GM20431 (cell line): ENCODE measurements around the gene LIPA.

ENCODE experiments used
- in situ Hi-C: fragments of 300-500 bp; cut with MseI, MboI; formaldehyde crosslinking; loops from one replicate; pipeline ENCODE4 v1.15.0; 2020; ENCODE audit warnings: low sequenced_read_pairs; ENCODE audit not compliant: unreplicated experiment

LIPA gene

GRCh38 chr10:89242345-89242684 is 9.3 kb downstream of the LIPA start:
- in situ Hi-C loops, result no loop called here

- in situ Hi-C loops, result no loop called here
Observed at GRCh38 chr10:89241486-89242344, 9.9 kb downstream of the LIPA start.

DNA sequence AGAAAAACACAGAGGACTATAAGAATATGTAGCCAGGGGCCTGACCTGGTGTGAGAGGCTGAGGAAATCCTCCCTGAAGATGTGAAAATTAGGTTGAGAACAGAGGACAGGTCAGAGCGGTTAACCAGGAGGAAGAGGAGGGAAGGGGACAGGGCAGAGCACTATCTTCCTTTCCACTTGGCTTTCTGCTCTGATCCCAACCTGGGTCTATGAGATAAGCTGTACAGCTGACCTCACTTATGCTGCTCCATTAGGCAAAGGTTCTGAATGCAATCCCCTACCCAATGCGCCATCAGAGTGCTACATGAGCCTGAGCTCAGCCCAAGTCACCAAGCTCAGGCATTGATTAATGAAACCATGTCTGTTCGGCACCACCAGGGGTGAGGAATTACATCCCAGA is 10.5 kb downstream of the LIPA start:
- in situ Hi-C loops, result no loop called here

GRCh38 chr10:89240519-89240918 is 11.1 kb downstream of the LIPA start:
- in situ Hi-C loops, result no loop called here

DNA sequence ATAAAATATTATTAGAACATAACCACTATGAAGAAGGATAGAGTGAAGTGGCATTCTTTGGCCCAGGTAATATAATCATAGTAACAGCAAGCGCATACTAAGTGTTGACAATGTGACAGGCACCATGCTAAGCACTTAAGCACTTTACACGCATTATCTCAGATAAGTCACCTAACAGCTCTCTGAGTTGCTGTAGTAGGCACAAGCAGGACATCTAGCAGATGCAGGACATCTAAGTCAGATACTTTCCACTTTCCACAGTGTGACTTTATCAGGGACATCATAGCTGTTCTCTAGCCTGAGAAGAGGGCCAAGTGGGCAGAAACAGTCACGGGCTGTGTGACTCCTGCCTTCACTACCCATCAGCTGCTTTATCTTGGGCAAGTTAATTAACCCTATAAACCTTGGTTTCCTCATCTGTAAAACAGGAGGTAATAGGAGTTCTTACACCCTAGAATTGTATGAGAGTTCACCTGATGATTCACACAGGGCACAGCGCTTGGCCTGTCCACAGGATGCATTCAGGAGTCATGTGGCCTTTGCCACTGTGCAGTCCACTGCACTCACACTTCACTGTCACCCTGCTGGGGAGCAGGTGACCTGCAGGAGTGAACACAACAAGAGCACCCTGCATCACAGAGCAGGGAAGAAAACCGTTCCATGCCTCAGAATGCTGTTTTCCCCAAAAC is 12.5 kb downstream of the LIPA start:
- in situ Hi-C loops, result no loop called here

GRCh38 chr10:89237849-89238248 is 13.7 kb downstream of the LIPA start:
- in situ Hi-C loops, result no loop called here

DNA sequence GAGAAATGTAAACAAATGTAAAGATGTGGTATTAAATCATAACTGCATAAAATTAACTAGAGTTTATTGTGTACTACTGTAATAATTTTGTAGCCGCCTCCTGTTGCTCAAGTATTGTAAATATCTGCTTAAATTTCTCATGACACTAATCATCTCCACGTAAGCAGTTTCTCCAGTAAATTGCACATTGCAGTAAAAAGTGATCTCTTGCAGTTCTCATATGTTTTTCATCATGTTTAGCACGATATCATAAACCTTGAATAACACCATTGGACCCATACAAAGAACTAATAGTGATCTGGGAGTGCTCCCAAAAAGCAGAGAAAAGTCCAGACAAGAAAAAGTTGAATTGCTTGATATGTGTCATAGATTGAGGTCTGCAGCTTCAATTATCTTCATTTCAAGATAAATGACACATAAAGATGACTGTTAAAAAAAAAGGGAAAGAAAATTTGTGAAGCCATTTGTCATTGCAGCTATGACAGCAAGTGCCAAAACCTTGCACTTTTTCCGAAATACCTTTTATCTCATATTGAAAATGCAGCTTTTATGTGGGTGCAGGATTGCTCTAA is 15.3 kb downstream of the LIPA start:
- in situ Hi-C loops, result no loop called here

GRCh38 chr10:89235073-89235798 is 16.3 kb downstream of the LIPA start:
- in situ Hi-C loops, result no loop called here

DNA sequence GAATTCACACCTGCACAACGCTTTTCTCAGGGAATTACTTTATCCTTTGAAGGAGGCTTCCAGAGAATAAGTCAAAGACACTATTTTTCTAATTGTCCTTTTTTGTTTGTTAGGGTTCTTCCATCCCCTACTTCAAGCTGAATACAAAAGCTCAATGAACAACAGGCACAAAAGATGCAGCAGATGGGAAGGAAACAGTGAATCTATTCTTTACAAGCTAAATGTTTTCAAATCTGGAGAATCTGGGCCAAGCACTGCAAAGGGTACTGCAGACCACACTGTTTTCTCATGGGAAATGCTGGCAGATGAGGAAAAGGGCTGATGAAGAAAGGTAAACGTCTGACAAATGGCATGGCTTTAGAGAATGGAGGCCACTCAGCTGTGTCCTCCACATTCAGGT is 18.5 kb downstream of the LIPA start:
- in situ Hi-C loops, result no loop called here

GRCh38 chr10:89228962-89229361 is 22.6 kb downstream of the LIPA start:
- in situ Hi-C loops, result no loop called here

GRCh38 chr10:89228146-89228545 is 23.4 kb downstream of the LIPA start:
- in situ Hi-C loops, result no loop called here

DNA sequence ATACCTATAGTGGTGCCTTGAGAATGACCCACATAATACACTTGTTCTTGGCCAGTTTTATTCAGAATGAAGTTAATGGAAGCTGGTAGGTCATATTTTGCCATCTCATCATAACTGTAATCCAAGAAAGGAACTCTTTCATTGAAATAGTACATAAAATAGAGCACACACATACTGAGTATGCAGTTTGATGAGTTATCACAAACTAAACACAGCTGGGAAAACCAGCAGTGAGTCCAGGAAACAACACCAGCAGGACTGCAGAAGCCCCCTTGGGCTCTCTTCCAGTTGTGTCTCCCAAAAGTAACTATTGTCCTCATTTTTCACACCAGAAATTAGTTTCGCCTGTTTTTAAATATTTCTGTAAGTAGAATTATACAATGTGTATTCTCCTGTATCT is 24.7 kb downstream of the LIPA start:
- in situ Hi-C loops, result no loop called here

DNA sequence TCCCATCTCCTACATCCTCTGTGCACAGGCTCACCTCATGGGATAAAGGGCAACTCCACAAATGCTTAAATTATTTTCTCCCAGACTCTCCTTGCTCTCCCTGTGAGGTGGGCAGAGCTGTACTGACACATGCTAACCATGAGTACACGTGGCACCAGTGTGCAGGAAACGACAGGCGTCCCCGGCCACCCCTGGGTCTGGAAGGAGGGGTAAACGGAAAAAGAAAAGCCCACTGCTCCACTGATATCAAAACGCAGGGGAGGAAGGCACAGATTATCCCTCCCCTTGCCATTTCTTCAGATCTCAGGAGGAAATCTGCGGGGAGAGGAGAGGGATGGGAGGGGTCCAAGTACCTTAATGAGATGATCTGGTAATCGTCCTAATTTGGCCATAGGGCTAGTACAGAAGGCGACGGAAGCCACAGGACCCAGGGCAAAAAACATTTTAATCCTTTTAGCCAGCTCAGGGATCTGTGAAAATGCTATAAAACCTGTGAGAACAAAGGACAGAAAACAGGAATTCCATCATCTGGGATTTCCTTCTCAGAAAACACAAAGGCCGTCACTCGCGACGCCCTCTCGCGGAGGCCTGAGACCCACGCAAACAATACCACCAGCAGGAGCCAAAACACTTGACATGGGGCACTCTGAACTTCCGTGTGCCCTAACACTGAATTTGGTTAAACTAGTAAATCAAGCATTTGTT is 26.7 kb downstream of the LIPA start:
- in situ Hi-C loops, result loop anchor here (25.0 kb wide), 1 partner anchor 288 kb away; no protein-coding TSS in a partner anchor

DNA sequence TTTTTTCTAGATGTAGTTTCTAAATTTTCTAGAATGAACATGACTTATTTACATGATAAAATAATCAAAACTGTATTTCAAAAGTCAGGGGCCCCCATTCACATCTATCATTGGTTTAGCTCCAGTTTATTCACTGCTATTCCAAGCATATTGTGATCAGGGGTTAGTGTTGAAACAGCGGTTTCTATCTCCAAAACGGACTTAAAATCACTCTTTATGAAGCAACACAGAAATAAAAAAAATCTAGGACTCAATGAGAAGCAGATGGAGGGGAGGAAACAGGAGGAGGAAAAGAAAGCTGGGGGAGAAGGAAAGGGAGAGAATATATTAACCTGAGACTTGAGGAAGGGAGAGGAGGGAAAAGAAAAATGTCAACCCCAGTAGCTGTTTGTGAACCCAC is 29.7 kb downstream of the LIPA start:
- in situ Hi-C loops, result loop anchor here (25.0 kb wide), 1 partner anchor 285 kb away; no protein-coding TSS in a partner anchor

DNA sequence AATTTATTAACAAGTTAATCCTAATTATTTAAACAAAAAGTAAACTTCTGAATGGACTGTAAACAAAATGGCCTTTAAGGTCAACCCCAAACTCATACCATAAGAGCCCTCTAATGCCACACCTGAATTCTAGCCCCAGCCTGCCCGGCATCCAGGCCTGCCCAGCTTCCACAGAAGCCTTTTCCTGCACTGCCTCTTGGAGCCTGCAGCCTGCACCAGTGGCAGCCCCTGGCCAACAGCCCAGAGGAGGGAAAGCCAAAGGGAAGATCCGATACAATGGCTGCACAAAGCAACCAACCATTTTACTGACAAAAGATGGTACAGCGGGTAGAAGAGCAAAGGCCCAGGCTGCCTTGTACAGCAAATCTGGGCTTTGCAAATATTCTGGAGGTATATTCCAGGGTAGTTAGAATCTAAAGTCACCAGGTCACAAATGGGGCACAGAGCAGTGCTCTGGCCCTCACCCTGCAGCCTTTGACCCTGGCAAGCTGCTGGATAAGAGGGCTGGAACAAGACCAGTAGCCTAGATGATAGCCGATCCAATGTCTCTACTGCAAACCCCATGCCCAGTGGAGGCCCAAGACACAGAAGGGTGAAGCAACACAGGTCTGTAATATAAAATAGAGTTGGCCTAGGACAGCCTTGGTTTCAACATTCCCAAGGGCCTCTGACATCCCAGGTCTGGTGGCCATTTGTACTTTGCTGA is 31.9 kb downstream of the LIPA start:
- in situ Hi-C loops, result loop anchor here (25.0 kb wide), 1 partner anchor 282 kb away; no protein-coding TSS in a partner anchor

GRCh38 chr10:89217057-89217990 is 34.3 kb downstream of the LIPA start:
- in situ Hi-C loops, result loop anchor here (25.0 kb wide), 1 partner anchor 280 kb away; no protein-coding TSS in a partner anchor

DNA sequence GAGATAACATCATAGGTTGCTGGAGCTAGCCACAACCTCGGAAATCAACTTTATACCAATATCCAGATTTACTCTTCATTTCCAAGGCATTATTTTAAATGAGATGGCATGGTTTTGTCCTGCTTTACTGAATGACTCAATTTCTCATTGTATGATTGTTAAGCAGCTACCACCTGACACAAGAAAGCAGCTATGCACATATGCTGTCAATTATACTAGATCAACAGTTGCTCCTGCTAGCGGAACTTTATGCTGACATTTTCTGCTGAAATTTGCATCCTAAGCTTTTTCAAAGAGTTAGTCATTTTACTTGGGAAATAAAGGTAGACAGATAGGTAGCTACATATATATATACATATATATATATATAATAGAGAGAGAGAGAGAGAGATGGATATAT is 35.5 kb downstream of the LIPA start:
- in situ Hi-C loops, result loop anchor here (25.0 kb wide), 1 partner anchor 279 kb away; no protein-coding TSS in a partner anchor

DNA sequence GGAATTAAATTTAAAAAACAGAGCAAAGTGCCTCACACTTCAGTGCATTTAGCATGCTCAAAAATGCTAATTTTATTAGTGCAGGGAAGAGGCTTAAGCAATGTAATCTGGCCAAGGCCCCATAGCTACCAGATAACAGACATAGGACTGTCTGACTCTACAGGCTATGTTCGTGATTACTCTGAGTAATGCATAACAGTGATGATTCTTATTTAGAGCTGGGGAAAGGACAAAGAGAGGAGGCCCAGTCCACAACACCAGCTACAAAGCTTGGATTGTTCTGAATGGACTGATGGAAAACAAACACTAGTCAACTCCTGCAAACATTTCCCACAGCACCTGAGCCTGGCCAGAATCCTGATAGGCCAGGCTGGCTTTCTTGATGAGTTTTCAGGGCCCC is 36.1 kb downstream of the LIPA start:
- in situ Hi-C loops, result loop anchor here (25.0 kb wide), 1 partner anchor 278 kb away; no protein-coding TSS in a partner anchor
